Ecto neural progenitor cell (in vitro differentiated cells): ENCODE data around the gene RAP1GAP2.
"Not testable (repeated sequence)": the region's sequence is repeated elsewhere in the genome, so short reads cannot be mapped to it uniquely, and the experiment has no call there.

Source experiments
- DNase-seq: peaks from one replicate; pipeline ENCODE4 v3.0.0-alpha.2; 2018; ENCODE audit warnings: low spot score

RAP1GAP2 gene

GRCh38 chr17:2885733-2886132 lies 89.5 kb downstream of the RAP1GAP2 start:
- no peak for DNase-seq

DNA sequence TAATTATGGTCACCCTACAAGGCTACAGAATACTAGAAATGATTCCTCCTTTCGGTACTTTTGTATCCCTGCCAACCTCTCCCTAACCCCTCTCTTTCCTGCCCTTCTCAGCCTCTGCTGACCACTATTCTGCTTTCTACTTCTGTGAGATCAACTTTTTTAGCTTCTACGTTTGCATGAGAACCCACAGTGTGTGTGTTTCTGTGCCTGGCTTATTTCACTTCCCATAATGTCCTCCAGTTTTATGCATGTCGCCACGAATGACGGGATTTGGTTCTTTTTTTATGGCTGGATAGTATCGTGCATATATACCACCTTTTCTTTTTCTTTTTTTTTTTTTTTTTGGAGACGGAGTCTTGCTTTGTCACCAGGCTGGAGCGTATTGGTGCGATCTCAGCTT lies 92.1 kb downstream of the RAP1GAP2 start:
- no peak for DNase-seq

GRCh38 chr17:2889256-2889655 lies 93.0 kb downstream of the RAP1GAP2 start:
- no peak for DNase-seq

DNA sequence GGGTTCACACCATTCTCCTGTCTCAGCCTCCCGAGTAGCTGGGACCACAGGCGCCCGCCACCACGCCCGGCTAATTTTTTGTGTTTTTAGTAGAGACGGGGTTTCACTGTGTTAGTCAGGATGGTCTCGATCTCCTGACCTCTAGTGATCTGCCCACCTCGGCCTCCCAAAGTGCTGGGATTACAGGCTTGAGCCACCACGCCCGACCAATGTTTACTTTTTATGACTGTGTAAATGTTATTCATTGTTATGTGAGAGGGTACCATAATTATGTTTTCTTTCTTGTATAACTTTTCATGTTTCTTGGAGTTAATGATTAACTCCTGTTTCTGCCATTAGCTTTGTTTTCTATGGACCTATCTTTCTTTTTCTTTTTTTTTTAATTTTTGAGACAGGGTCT lies 94.5 kb downstream of the RAP1GAP2 start:
- DNase-seq: not testable (repeated sequence)

DNA sequence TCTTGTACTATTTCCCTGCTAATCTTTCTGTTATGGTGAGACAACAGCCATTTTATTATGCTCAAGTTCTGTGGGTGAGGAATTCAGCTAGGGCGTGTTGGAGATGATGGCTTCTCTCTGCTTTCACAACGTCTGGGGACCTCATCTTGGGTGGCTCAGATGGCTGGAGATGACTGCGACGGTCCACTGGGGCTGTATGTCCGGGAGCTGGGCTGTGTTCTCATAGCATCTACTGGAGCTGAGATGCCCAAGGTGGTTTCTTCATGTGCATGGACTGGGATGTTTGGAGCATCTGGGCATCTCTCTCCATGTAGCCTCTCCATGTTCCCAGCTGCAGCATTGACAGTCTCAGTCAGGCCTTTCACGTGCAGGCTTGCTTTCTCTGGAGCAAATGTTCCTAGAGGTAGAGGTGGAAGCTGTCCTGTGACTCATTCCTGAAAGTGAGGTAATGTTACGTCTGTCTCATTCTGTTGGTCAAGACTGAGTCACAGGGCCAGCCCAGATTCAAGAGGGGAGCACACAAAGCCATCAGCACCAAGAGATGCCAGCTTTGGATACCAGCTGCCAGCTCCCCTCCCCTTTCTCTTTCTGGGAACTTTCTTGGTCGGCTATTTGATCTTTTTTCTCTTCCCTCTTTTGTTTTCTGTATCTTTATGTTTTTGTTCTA lies 96.2 kb downstream of the RAP1GAP2 start:
- DNase-seq: no peak

GRCh38 chr17:2893422-2893914 lies 97.2 kb downstream of the RAP1GAP2 start:
- DNase-seq: no peak

- no peak for DNase-seq
Measured at GRCh38 chr17:2894782-2895181, 98.5 kb downstream of the RAP1GAP2 start.

DNA sequence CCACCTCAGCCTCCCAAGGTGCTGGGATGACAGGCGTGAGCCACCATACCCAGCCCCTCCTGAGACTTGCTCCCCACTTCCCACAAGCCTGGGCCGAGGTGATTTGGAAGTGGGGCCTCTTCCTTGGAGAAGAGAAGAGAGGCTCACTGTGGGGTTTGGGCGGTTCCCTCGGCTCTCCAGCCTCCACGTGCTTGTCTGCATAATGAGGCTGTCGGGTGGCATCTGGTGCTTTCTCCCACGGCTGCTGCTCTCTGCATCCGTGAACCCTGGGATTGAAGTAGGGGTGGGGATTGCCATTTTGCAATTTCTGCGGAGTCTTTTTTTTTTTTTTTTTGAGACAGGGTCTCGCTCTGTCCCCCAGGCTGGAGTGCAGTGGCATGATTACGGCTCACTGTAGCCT lies 101.4 kb downstream of the RAP1GAP2 start:
- no peak for DNase-seq

DNA sequence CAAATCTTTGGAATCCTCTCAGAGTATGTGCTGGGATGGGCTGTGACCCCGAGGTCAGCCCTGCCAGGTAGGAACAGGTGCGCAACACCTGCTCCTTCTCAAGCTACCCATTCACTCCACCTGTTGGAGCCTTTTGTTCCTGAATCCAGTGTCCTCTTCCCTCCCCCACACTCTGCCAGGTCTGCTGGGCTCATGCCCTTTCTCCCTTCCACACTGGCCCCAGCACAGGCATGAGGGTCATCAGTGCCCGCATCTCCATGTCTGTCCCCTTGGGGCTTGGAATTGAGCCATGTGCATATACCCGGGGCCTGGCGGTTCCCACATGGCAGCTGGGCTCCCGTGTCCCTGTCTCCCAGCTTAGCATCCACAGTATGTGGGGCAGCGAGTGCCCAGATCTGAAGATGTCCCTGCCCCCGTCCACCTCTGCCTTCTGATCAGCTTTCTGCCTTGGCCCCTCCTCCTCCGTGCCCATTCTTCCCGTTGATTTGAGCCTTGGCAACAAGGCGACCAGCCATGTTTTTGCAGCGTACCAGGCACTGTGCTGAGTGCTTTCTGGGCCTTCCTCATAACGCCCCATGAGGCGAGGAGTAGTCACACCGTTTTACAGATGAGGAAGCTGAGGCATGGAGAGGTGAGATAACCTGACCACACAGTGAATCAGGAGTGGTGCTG lies 102.2 kb downstream of the RAP1GAP2 start:
- no peak for DNase-seq

DNA sequence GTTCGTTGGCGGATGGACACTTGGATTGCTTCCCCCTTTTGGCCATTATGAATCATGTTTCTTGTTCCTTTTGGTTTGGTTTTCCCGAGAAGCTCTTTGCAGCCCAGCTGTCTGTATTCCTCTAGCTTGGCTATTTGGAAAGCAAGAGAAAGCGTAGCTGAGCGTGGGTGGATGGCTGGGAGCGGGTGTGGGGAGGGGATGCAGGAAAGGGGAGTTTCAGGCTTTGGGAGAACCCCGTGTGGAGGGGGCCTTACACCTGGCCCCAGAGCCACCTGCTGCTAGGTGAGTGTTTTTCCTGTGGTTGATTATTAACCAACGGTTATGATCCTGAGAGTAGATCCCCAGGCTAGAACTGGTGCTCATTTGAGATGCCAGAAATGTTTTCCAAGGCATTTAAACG lies 103.7 kb downstream of the RAP1GAP2 start:
- no peak for DNase-seq

- DNase-seq: no peak
Measured at GRCh38 chr17:2900842-2901241, 104.6 kb downstream of the RAP1GAP2 start.

DNA sequence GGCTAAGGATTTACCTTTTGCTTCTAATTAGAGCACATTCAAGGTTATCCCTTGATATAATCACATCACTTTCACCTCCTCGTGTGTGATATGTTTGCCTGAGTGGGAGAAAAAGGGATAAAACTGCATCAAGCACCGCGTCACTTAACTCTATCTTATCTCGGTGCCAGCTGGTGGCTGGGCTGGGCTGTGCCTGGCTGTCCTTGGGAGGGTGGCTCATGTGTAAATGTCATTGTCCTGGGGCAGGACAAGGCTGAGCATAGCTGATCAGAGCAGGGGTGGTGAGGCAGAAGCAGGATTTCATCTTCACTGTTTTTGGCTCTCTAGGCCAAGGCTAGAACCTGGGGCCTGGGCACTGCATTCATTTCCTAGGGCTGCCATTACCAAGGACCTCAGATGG lies 105.3 kb downstream of the RAP1GAP2 start:
- DNase-seq: no peak

- no peak for DNase-seq
Measured at GRCh38 chr17:2902546-2902945, 106.3 kb downstream of the RAP1GAP2 start.

DNA sequence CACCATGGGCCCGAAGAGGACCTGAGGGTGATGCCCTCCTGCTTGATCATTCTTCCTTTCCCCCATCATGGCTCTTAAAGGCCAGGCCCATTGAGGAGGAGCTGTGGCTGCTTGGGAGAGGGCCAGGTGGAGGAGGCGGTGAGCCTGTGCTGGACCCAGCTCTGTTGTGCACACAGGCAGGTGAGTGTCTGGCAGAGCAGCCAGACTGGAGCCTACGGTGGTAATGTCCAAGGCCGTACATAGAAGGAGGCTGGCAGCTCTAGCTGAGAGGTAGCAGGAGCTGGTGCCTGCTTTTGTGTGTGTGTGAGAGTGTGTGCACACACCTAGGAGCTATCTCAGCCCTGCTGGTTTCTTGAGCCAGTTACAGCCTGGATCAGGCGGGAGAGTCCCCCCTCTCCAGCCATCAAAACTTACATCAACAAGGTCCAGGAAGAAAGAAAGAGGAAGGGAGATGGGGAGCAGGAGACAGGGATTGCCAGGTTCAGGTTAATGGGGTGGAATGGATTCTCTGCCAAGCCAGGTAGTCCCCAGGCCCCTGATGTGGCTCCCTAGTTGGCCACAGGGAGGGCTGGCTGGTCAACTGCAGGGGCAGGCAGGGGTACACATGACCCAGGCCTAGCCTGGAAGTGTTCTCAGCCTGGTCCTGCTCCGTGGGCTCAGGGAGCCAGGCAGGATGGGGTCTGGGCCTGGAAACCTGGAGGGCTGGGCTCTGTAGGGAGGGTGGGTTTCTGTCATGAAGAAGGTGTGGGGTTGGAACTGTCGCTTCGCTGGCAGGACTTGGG lies 107.1 kb downstream of the RAP1GAP2 start:
- no peak for DNase-seq

DNA sequence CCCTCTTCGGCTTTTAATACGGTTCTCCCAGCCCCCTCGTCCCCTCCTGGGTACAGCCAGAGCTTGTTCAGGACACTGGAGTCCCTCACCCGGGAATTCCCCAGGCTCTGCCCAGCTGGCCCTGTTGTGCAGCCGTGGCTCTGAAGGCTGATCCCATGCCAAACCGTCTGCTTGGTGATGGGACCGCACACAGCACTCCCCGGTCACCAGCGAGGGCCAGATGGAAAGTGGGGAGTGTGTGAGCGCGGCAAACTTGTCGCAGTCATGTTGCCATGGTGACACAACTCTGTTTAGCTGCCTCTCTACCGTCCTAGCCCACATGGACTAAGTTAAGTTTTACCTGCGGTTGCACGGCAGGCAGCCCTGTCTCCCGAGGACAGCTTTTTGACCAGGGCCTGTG lies 107.9 kb downstream of the RAP1GAP2 start:
- DNase-seq: no peak

DNA sequence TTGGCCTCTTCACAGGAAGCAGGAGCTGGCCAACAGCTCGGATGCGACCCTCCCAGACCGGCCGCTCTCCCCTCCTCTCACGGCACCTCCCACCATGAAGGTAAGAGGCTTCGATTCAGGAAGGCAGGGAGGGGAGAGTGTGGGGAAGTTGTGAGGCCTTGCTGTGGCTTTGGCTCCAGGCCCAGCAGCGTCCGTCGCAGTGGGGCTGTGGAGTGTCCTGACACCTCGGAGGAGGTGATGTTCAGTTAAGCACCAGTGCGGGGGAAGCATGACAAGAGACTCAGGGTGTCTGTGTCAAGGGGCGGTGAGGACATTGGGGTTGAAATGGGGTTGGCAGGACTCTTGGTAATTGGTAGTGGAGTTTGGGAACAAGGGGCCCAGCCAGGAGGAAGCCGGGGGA lies 109.0 kb downstream of the RAP1GAP2 start:
- no peak for DNase-seq

DNA sequence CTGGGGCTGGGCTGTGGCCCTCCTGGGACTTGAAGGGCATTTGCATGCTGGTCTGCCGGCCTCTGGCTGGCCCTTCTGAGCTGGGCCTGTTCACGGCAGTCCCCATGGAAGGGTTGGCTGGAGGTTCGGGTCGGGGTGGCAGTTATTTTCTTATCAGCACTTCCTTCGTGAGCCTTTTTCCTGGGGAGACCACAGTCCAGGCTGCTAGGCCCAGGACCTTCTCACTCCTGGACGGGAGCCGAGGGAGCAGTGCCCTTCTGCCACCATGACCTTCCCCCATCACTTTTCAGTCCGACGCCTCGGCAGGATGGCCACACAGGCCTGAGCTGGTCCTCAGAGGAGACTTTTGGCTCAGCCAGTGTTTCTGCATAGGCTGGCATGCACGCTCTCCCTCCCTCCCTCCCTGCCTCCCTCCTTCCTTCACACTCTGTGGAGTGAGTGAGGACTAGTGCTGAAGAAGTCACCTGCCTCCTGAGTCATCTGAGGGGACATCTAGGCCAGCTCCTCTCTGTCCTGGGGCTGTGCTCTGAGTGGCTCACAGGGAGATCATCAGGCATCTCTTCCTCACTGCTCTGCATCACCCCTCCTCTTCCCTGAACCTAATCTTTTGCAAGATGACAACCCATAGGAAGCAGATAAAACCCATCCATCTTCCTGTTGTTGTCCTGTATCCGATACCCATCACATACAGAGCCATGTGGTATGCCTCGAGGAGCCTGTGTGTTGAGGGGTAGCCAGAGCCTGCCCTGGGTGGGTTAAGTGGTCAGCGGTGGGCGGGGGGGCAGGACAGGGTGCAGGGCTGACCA lies 109.7 kb downstream of the RAP1GAP2 start:
- DNase-seq: no peak

DNA sequence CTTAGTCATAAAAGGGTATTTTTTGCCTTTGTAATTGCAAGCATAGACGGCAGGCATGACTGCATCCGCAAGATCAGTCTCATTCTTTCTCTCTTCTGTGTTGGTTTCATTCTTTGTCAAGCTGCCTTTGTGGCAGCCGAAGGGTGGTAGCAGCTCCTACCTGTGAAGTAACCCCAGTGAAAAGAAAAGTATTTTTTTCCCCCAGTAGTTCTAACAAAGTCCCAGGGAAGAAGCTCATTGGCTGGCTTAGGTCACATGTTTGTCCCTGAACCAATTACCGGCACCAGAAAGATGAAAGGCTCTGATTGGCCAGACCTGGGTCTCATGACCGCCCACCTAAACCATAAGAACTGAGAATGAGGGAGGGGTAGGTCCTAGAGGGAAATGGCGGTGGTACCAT lies 110.7 kb downstream of the RAP1GAP2 start:
- DNase-seq: no peak

DNA sequence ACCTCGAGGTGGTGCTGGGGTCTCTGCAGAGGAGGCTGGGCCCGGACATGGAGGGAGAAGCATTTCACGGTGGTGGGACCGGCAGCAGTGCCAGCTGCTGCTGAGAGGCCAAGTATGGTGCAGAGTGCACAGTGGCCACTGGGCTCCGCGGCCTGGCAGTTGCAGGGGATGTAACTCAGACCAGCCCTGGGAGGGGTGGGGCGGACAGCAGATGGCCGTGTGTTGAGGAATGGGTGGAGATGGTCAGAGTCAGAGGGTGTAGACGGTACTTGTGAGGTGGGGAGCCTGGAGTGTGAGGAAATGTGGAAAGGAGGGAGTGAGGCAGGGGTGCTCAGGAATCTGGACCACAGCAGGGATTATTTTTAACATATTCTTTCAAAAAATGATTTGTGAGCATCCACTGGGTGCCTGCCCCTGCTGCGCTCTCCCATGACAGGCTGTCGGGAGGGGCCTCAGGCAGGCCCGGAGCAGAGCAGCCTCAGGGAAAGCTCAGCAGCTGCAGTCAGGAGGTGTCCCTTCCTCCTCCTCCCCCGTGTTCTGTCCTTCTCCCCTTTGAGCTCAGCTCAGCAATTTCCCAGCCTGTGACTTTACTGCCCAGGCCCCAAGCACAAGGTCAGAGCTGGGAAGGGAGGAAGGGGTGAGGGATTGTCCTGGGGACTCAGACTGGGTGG lies 113.1 kb downstream of the RAP1GAP2 start:
- DNase-seq: no peak

GRCh38 chr17:2909846-2910234 lies 113.6 kb downstream of the RAP1GAP2 start:
- DNase-seq: no peak

- no peak for DNase-seq
Measured at GRCh38 chr17:2911035-2911754, 115.0 kb downstream of the RAP1GAP2 start.
